GM12878 (cell line): ENCODE measurements around the gene MAP7. TPM values are rescaled to one million over a fixed set of nuclear protein-coding genes. Genes with fewer than 3 reads are reported as not detected.

Experiments used
- ATAC-seq: fragments of 200-7000 bp; cut with Tn5 transposase; 3 replicates; pipeline ENCODE4 v1.9.1; 2020; ENCODE audit warnings: mild to moderate bottlenecking, moderate library complexity
- BruUV-seq: library from RNA; stranded (reverse); fragments of 400-500 nt; replicated peaks from 2 replicates; lab custom pipeline; 2021; lab: Mats Ljungman, UMichigan
- CTCF ChIA-PET: fragments of 300-600 bp; sonication (Branson Sonifier 250); formaldehyde crosslinking; extraction: SDS; loops from one replicate; lab custom pipeline; 2021; ENCODE audit warnings: inconsistent platforms; lab: Yijun Ruan, JAX
- POLR2A ChIA-PET: fragments of 350-600 bp; formaldehyde crosslinking; extraction: SDS; loops from one replicate; lab custom pipeline; 2021; ENCODE audit warnings: inconsistent platforms; lab: Charles Lee
- RAD21 ChIA-PET: fragments of 300-600 bp; sonication (Branson Sonifier 250); formaldehyde crosslinking; loops from one replicate; lab custom pipeline; 2023; ENCODE audit warnings: antibody characterized with exemption; ENCODE audit not compliant: unreplicated experiment; lab: Charles Lee
- SMC1A ChIA-PET: fragments of 300-600 bp; sonication (Branson Sonifier 250); formaldehyde crosslinking; loops from one replicate; lab custom pipeline; 2023; ENCODE audit not compliant: unreplicated experiment, uncharacterized antibody; lab: Charles Lee
- DNase-seq: peaks from one replicate; pipeline ENCODE4 v3.0.0-alpha.2; 2011; ENCODE audit warnings: low read depth, low spot score
- FAIRE-seq: peaks from 3 replicates; lab custom pipeline; 2011; peaks lifted over from hg19 to GRCh38; lab: Jason Lieb, UNC
- H2AFZ ChIP-seq: 2 replicates; pipeline ENCODE4 v1.6.0; 2011; ENCODE audit warnings: low read depth, low read length, control low read depth; ENCODE audit not compliant: control insufficient read depth
- H3K27ac ChIP-seq: 2 replicates; pipeline ENCODE4 v1.5.1; 2011; ENCODE audit warnings: control low read depth; ENCODE audit not compliant: control insufficient read depth, insufficient read depth
- H3K27me3 ChIP-seq, 2 experiments: replicated peaks in 1 of 2; 2 replicates each; pipeline versions ENCODE4 v1.6.0 to v1.6.1; 2011; ENCODE audit warnings: low read length in 1 of 2; ENCODE audit not compliant: control insufficient read depth in 2 of 2, insufficient read depth in 2 of 2
- H3K36me3 ChIP-seq, 2 experiments: 2 replicates each; pipeline ENCODE4 v1.5.1; 2011; ENCODE audit warnings: low read length in 1 of 2; ENCODE audit not compliant: control insufficient read depth in 2 of 2, insufficient read depth in 2 of 2
- H3K4me1 ChIP-seq: 2 replicates; pipeline ENCODE4 v1.6.1; 2011; ENCODE audit warnings: mild to moderate bottlenecking, low read length, moderate library complexity, mixed read lengths; ENCODE audit not compliant: control insufficient read depth, insufficient read depth
- H3K4me2 ChIP-seq: 2 replicates; pipeline ENCODE4 v1.6.0; 2011; ENCODE audit warnings: control low read depth; ENCODE audit not compliant: control insufficient read depth, insufficient read depth
- H3K4me3 ChIP-seq: fragments of 200-600 bp; sonication (generic); 2 replicates; pipeline ENCODE4 v1.5.1; 2016
- H3K79me2 ChIP-seq: 2 replicates; pipeline ENCODE4 v1.6.0; 2011; ENCODE audit warnings: low read length; ENCODE audit not compliant: control insufficient read depth, insufficient read depth
- H3K9ac ChIP-seq: 2 replicates; pipeline ENCODE4 v1.8.0; 2011; ENCODE audit warnings: low read length, control low read depth, mixed read lengths; ENCODE audit not compliant: control insufficient read depth, insufficient read depth
- H3K9me3 ChIP-seq: replicated peaks from 3 replicates; pipeline ENCODE4 v1.5.1; 2011; ENCODE audit warnings: mild to moderate bottlenecking, low read length; ENCODE audit not compliant: control insufficient read depth, insufficient read depth
- H4K20me1 ChIP-seq: 2 replicates; pipeline ENCODE4 v1.6.0; 2011; ENCODE audit not compliant: control insufficient read depth, insufficient read depth
- SRF ChIP-seq, 2 experiments: IDR thresholded peaks; 2 replicates each; pipeline ENCODE4 v1.6.1; 2011; ENCODE audit warnings: low read depth in 2 of 2, low read length in 2 of 2, mild to moderate bottlenecking in 1 of 2, moderate library complexity in 1 of 2
- WGBS: methylation state at CpG from one replicate; pipeline ENCODE4 v1.1.6; 2016; ENCODE audit warnings: low lambda C conversion rate; ENCODE audit not compliant: insufficient replicate concordance, insufficient coverage; ENCODE audit errors: missing lambda C conversion rate; 5-methylcytosine and 5-hydroxymethylcytosine counted together
- in situ Hi-C: fragments of 300-500 bp; cut with MboI; formaldehyde crosslinking; loops from 9 replicates; pipeline ENCODE4 v1.14.3; 2018; ENCODE audit warnings: mixed read lengths
- intact Hi-C: fragments of 100-400 bp; cut with micrococcal nuclease; formaldehyde crosslinking; loops from one replicate; pipeline ENCODE4 v1.14.2; 2022; ENCODE audit not compliant: unreplicated experiment
- polyA plus RNA-seq, 11 experiments: library from polyadenylated mRNA; depleted of rRNA in 4 of 11; unstranded in 6 of 11; stranded (reverse) in 5 of 11; fragments of >200 nt; fragmentation: Nextera tagmentation in 4 of 11; fragmentation: Illumina TruSeq in 1 of 11; extraction: Ambion mirVana in 4 of 11; extraction: Trizol in 1 of 11; gene quantifications; 1 replicate in 1 of 11; 2 replicates in 10 of 11; pipeline versions ENCODE4 v1.2.1 to v1.2.3, GENCODE V29; 2011 to 2016; ENCODE audit warnings: inconsistent platforms in 2 of 11, missing spikeins in 2 of 11, low read depth in 1 of 11
- total RNA-seq, 4 experiments: library from RNA; depleted of rRNA in 3 of 4; stranded (reverse); fragments of >200 nt in 3 of 4; fragmentation: Illumina TruSeq in 1 of 4; extraction: Trizol in 1 of 4; gene quantifications; 2 replicates each; pipeline versions ENCODE4 v1.2.1 to v1.2.3, GENCODE V29; 2013 to 2021
- TF ChIP-seq, protein P1 (sequence below): fragments of 450-650 bp; IDR thresholded peaks from 2 replicates; pipeline ENCODE4 v1.6.1; 2018; ENCODE audit warnings: mild to moderate bottlenecking, low read depth, moderate library complexity; ENCODE audit not compliant: partially characterized antibody

MAP7 gene
- total and polyA plus RNA-seq, 10 of the 15 experiments (the other 5 are each of a cell fraction or from before 2014, with no cell fraction given) = 0.04 to 0.17 (median 0.08) TPM; not detected in 2

DNA sequence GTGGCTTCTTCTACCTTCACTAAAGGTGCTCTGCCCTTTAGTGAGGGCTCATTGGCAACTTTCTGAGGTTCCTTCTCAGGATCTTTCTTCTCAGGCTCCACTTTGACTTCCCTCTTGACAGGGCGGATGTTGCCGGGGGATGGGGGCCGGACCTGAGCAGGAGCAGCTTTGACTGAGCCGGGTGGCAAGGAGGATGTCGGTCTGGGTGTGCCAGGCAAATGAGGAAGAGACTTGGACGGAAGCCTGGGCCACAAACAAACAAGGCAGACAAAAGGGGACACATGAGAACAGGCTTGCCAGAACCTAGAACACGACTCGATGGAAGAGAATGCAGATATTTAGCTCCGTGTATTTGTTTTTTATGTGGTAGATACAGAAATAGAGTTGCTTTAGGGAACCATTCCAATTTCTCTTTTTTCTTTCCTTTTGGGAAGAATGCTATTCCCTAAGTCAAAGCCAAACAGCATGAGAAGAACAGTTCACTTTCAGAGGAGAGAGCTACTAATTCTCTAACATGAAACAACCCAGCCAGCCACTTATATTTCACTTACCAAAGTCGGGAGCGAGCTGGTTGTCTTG, 184.4 kb downstream of the MAP7 start (continued):
- TF ChIP-seq, protein P1, sequence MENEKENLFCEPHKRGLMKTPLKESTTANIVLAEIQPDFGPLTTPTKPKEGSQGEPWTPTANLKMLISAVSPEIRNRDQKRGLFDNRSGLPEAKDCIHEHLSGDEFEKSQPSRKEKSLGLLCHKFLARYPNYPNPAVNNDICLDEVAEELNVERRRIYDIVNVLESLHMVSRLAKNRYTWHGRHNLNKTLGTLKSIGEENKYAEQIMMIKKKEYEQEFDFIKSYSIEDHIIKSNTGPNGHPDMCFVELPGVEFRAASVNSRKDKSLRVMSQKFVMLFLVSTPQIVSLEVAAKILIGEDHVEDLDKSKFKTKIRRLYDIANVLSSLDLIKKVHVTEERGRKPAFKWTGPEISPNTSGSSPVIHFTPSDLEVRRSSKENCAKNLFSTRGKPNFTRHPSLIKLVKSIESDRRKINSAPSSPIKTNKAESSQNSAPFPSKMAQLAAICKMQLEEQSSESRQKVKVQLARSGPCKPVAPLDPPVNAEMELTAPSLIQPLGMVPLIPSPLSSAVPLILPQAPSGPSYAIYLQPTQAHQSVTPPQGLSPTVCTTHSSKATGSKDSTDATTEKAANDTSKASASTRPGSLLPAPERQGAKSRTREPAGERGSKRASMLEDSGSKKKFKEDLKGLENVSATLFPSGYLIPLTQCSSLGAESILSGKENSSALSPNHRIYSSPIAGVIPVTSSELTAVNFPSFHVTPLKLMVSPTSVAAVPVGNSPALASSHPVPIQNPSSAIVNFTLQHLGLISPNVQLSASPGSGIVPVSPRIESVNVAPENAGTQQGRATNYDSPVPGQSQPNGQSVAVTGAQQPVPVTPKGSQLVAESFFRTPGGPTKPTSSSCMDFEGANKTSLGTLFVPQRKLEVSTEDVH = no peak

DNA sequence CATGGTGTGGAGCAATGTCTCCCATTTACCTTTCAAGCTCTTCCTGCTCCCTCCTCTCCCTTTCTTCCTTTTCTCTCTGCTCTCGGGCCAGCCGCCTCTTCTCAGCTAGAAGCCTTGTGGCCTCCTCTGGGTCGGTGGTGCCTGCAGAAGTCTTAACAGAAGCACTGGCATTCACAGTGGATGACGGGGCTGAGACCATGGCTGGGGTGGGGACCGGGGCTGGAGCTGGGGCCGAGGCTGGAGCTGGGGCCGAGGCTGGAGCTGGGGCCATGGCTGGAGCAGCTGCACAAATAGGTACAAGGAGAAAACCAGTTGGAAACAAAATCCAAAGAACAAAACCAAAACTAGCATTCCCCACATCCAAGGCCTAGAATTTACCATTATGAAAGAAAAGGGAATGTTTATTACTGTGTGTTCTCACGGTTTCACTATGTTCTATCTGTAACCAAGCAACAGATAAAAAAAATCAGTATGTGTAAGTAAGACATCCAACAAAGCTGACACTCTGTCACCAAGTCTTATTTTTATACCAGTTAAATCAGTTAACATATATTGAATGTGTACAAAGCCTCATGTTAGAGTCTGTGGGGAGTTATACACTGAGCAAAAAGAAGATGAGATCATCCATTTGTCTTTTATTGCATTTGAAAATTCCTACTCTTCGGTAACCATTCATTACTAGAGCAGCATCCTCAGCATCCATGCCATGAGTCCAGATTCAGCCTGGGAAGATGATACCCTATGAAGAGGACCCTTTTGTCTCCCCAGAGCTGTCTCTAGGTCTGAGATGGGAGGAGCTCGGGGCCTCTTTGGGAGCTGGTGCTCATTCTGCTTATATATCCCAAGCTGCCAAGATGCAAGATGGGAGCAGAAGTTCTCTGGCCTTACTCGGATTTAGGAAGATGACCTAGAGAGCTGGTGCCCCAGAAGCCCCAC, 187.5 kb downstream of the MAP7 start:
- POLR2A ChIA-PET = no interaction called here
- no peak for ATAC-seq
- no peaks in the 10 kb centered on the region for H3K36me3 ChIP-seq
- H3K27me3 ChIP-seq = peaks cover 2 to 3% of the 10 kb centered on the region in 2 experiments; a peak in 1 of 4 replicates
- TF ChIP-seq SRF (IDR thresholded peaks at IDR 0.05; ENCODE audit: low read depth in 2 of 2, low read length in 2 of 2) = no peak
- TF ChIP-seq, all 136 proteins: peak for 0
- Histone ChIP-seq H3K9ac (no peak overlapping the region), H3K4me1 (no peaks in the 10 kb centered on the region), H3K79me2 (no peaks in the 10 kb centered on the region), H3K27ac (no peak overlapping the region), H3K4me3 (no peak overlapping the region), H3K4me2 (no peak overlapping the region), H4K20me1 (no peaks in the 10 kb centered on the region), H2AFZ (no peak overlapping the region), H3K9me3 (no peaks in the 10 kb centered on the region)
- CTCF ChIA-PET = interaction anchor here (0.8 kb wide), 1 partner anchor 137 kb away, joined by 3 read pairs; no protein-coding TSS in a partner anchor
- RAD21 ChIA-PET = no interaction called here
- intact Hi-C loops (no loop called here), in situ Hi-C loops (no loop called here)
- 37% methylated on average over 11 of the region's 11 CpGs for WGBS
- SMC1A ChIA-PET = interaction anchor here (0.7 kb wide), 1 partner anchor 123 kb away, joined by 4 read pairs; no protein-coding TSS in a partner anchor
- FAIRE-seq (no peak), DNase-seq (no peak)
- BruUV-seq = no TSS peak
